Lower lobe of right lung (tissue), 2 donors: Measurements from ENCODE around the gene DLX3. TPM values are rescaled to one million over a fixed set of nuclear protein-coding genes. Genes with fewer than 3 reads are reported as not detected.

Source experiments
- ATAC-seq, 2 donors: fragments of 200-7000 bp; cut with Tn5 transposase; one replicate each; pipeline ENCODE4 v1.9.1; 2020 to 2022; ENCODE audit warnings: mild to moderate bottlenecking in 2 of 2, moderate library complexity in 2 of 2
- DNase-seq: peaks from one replicate; pipeline ENCODE4 v3.0.0-alpha.2; 2020
- H3K27ac ChIP-seq: fragments of 200-600 bp; one replicate; pipeline ENCODE4 v1.8.0; 2022
- H3K27me3 ChIP-seq: fragments of 200-600 bp; one replicate; pipeline ENCODE4 v1.8.0; 2022; ENCODE audit warnings: low read depth
- H3K36me3 ChIP-seq: fragments of 200-600 bp; one replicate; pipeline ENCODE4 v1.8.0; 2022; ENCODE audit warnings: mild to moderate bottlenecking
- H3K4me1 ChIP-seq: fragments of 200-600 bp; one replicate; pipeline ENCODE4 v1.8.0; 2022
- H3K4me3 ChIP-seq: fragments of 200-600 bp; one replicate; pipeline ENCODE4 v1.8.0; 2022; ENCODE audit warnings: mild to moderate bottlenecking
- H3K9me3 ChIP-seq: fragments of 200-600 bp; one replicate; pipeline ENCODE4 v1.8.0; 2022
- CTCF ChIP-seq: fragments of 200-600 bp; IDR thresholded peaks from one replicate; pipeline ENCODE4 v1.8.0; 2022; ENCODE audit warnings: antibody characterized with exemption, mild to moderate bottlenecking
- intact Hi-C: fragments of 100-400 bp; cut with DNase I; formaldehyde crosslinking; loops from one replicate; pipeline ENCODE4 v1.11.0; 2022
- total RNA-seq: library from RNA; stranded (reverse); fragmentation: NEBNext Ultra II Directional; extraction: Animal tissue kit (Norgen Biotek cat#: 25700); gene quantifications from one replicate; pipeline ENCODE4 v1.2.1, GENCODE V29; 2021
- donor health status: DM: no; HTN: yes; CAD: no; lungs with severe emphysema.

DLX3 gene
- total RNA-seq, 1 donor from 2014 or later: 0.38 TPM

- no peak for ATAC-seq
Observed at GRCh38 chr17:49942947-49943346, 52.1 kb downstream of the DLX3 start.

GRCh38 chr17:49941427-49941826 is 53.6 kb downstream of the DLX3 start:
- no peaks in the 10 kb centered on the region for H3K36me3 ChIP-seq
- intact Hi-C loops: no loop called here
- ATAC-seq: no peak
- H3K27ac ChIP-seq: no peak overlapping the region
- TF ChIP-seq CTCF: no peak
- no peaks in the 10 kb centered on the region for H3K9me3 ChIP-seq
- H3K4me1 ChIP-seq: no peaks in the 10 kb centered on the region
- peaks cover 24% of the 10 kb centered on the region for H3K27me3 ChIP-seq
- DNase-seq: no peak
- H3K4me3 ChIP-seq: no peak overlapping the region

More at GRCh38 chr17:49942947-49943346, 52.1 kb downstream of the DLX3 start:
- Histone ChIP-seq H3K9me3 (no peaks in the 10 kb centered on the region), H3K36me3 (no peaks in the 10 kb centered on the region), H3K27ac (no peak overlapping the region), H3K4me1 (no peaks in the 10 kb centered on the region), H3K27me3 (peaks cover 32% of the 10 kb centered on the region), H3K4me3 (no peak overlapping the region)
- no peak for DNase-seq
- intact Hi-C loops: no loop called here
- no peak for TF ChIP-seq CTCF

Other genes starting within 250 kb of the DLX3 start
- gene FAM117A, start 231.1 kb downstream of the DLX3 start, total RNA-seq: 16.4 TPM
- 56.7 TPM for gene KAT7, start 206.5 kb downstream of the DLX3 start, total RNA-seq
- gene TAC4, start 147.2 kb downstream of the DLX3 start, total RNA-seq: not detected
- 3.0 TPM for gene DLX4, start 26.0 kb downstream of the DLX3 start, total RNA-seq
- gene ITGA3, start 60.9 kb upstream of the DLX3 start, total RNA-seq: 162 TPM
- gene PDK2, start 100.1 kb upstream of the DLX3 start, total RNA-seq: 35.7 TPM
- gene SAMD14, start 134.9 kb upstream of the DLX3 start, total RNA-seq: 9.2 TPM
- gene PPP1R9B, start 155.5 kb upstream of the DLX3 start, total RNA-seq: 92.6 TPM
- gene SGCA, start 170.8 kb upstream of the DLX3 start, total RNA-seq: 9.1 TPM
- gene COL1A1, start 206.4 kb upstream of the DLX3 start, total RNA-seq: 142 TPM